GM12873 (cell line): ENCODE results near the gene TMPRSS4.

Source experiments
- TF ChIP-seq, protein P1 (sequence below): IDR thresholded peaks from 2 replicates; pipeline ENCODE4 v1.5.1; 2012; ENCODE audit warnings: low read depth, mild to moderate bottlenecking, moderate library complexity, low read length, control low read depth; ENCODE audit not compliant: insufficient read depth; ENCODE audit errors: missing control alignments

TMPRSS4 gene

DNA sequence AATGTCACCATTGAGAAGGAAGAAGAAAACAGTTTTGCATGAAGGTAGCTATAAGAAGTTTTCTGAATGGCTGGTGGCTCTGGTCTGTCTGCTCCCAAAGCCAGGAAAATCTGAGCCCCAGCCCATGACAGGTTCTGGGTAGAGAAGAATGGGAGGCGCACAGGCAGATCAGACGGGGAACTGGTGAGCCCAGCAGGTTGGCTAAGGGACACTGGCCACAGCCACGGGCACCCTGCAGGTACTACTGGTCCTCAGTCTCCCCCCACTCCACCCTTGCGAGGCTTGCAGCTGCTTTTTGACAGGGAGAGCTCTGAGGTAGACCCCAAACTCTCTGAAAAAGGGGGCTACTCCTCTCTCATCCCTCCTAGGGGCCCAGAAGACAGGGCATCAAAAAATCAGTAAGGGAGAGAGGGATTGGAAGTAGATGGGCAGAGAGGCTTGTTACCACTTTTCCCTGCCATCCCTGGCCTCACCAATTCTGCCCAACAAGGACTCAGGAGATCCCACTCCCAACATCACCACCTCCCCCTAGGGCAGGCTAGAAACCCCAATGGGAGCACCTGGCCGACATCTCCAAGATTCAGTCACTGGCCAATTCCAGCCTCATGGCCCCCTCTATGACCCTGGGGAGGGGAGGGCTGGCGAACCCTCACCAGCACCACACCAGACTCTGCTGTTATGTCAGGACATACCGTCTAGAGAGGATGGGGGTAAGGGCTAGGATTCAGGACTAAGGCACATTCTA is 58.3 kb downstream of the TMPRSS4 start:
- TF ChIP-seq, protein P1, sequence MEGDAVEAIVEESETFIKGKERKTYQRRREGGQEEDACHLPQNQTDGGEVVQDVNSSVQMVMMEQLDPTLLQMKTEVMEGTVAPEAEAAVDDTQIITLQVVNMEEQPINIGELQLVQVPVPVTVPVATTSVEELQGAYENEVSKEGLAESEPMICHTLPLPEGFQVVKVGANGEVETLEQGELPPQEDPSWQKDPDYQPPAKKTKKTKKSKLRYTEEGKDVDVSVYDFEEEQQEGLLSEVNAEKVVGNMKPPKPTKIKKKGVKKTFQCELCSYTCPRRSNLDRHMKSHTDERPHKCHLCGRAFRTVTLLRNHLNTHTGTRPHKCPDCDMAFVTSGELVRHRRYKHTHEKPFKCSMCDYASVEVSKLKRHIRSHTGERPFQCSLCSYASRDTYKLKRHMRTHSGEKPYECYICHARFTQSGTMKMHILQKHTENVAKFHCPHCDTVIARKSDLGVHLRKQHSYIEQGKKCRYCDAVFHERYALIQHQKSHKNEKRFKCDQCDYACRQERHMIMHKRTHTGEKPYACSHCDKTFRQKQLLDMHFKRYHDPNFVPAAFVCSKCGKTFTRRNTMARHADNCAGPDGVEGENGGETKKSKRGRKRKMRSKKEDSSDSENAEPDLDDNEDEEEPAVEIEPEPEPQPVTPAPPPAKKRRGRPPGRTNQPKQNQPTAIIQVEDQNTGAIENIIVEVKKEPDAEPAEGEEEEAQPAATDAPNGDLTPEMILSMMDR, result no peak

- TF ChIP-seq, protein P1, result no peak
These were observed 58.9 kb downstream of the TMPRSS4 start for GRCh38 chr11:118135796-118136165.

DNA sequence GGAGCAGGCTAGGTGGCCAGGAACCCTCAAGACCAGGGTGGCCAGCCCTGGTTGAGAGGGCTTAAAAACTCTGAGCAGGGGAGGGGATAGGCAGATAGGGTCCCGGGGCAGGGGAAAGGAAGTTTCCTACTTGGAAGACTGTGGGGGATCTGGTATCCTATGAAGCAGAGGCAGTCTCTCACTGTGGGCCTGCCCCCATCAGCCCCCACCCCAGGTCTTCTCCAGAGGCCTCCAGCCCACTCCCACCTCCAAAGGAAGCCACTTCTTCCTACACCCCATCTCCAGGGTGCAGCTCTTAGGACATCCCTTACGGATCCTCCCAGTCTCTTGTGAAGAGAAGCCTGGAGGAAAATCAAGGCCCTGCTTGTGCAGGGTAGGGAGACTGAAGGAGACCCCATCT is 59.5 kb downstream of the TMPRSS4 start:
- TF ChIP-seq, protein P1, result no peak

DNA sequence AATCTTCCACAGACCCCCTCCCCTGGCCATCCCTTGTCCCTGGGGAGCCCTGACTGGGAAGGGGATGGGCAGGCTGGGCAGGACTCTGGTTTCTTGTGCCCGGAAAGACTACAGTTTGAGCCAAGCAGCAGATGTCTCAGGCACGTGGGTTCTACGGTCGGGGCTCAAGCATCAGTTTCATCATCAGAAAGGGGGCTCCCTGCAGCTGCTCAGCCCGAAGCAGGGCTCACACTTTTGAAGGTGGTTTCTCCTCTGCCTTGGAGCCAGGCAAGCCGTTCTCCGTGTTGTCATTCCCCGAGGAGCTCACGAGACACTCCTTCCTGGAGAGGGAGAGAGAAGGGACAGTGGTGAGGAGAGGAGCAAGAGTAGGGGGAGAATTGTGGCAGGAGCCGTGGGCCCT is 59.9 kb downstream of the TMPRSS4 start:
- TF ChIP-seq, protein P1, result no peak

- TF ChIP-seq, protein P1, result no peak
These were observed 62.1 kb downstream of the TMPRSS4 start for GRCh38 chr11:118138839-118139420.

GRCh38 chr11:118139578-118139977 is 62.7 kb downstream of the TMPRSS4 start:
- TF ChIP-seq, protein P1, result no peak

- TF ChIP-seq, protein P1, result no peak
These were observed 65.2 kb downstream of the TMPRSS4 start for GRCh38 chr11:118142081-118142480.
